HepG2 (cell line): ENCODE measurements around the gene TCTA. TPM values are rescaled to one million over a fixed set of nuclear protein-coding genes. Genes with fewer than 3 reads are reported as not detected.

ENCODE experiments used
- ATAC-seq: fragments of 200-7000 bp; cut with Tn5 transposase; 3 replicates; pipeline ENCODE4 v1.9.1; 2020; ENCODE audit warnings: mild to moderate bottlenecking, moderate library complexity
- BruUV-seq: library from RNA; stranded (reverse); fragments of 400-500 nt; replicated peaks from 2 replicates; lab custom pipeline; 2021; lab: Mats Ljungman, UMichigan
- CTCF ChIA-PET: fragments of 300-600 bp; formaldehyde crosslinking; extraction: SDS; loops from one replicate; lab custom pipeline; 2021; ENCODE audit warnings: low total read pairs, inconsistent platforms, low intra/inter-chr PET ratio; lab: Yijun Ruan, JAX
- POLR2A ChIA-PET: fragments of 350-600 bp; sonication (Branson Sonifier 250); formaldehyde crosslinking; loops from one replicate; lab custom pipeline; 2020; ENCODE audit warnings: antibody characterized with exemption, inconsistent platforms; lab: Yijun Ruan, JAX
- DNase-seq: peaks from one replicate; pipeline ENCODE4 v3.0.0-alpha.2; 2015; ENCODE audit warnings: low spot score
- FAIRE-seq: peaks from 3 replicates; lab custom pipeline; 2011; peaks lifted over from hg19 to GRCh38; lab: Jason Lieb, UNC
- H2AFZ ChIP-seq: one replicate; pipeline ENCODE4 v1.6.1; 2011; ENCODE audit warnings: low read length, inconsistent platforms
- H3K27ac ChIP-seq: fragments of 300-600 bp; 3 replicates; pipeline ENCODE4 v1.8.0; 2011; ENCODE audit warnings: mixed run types, mild to moderate bottlenecking, mixed read lengths, low read length, inconsistent platforms; ENCODE audit not compliant: insufficient read depth; ENCODE audit errors: extremely low read length
- H3K27me3 ChIP-seq, 2 experiments: fragments of 200-600 bp in 1 of 2; 2 replicates in 1 of 2; 3 replicates in 1 of 2; pipeline versions ENCODE4 v1.6.0 to v1.8.0; 2011; ENCODE audit warnings: low read length in 2 of 2, mild to moderate bottlenecking in 2 of 2, moderate library complexity in 2 of 2, inconsistent platforms in 1 of 2; ENCODE audit not compliant: insufficient read depth in 2 of 2, control insufficient read depth in 1 of 2
- H3K36me3 ChIP-seq, 2 experiments: fragments of 200-600 bp in 1 of 2; replicated peaks in 1 of 2; 2 replicates in 1 of 2; 3 replicates in 1 of 2; pipeline versions ENCODE4 v1.5.1 to v1.8.0; 2011; ENCODE audit warnings: low read length in 2 of 2, inconsistent platforms in 1 of 2; ENCODE audit not compliant: insufficient read depth in 2 of 2, control insufficient read depth in 1 of 2
- H3K4me1 ChIP-seq: 2 replicates; pipeline ENCODE4 v1.5.1; 2012; ENCODE audit warnings: low read length, inconsistent platforms; ENCODE audit not compliant: insufficient read depth
- H3K4me2 ChIP-seq: 2 replicates; pipeline ENCODE4 v1.6.0; 2011; ENCODE audit warnings: low read depth, low read length, inconsistent platforms
- H3K4me3 ChIP-seq, 3 experiments: fragments of 200-600 bp in 1 of 3; sonication (generic), shearing (Covaris generic) in 1 of 3; replicated peaks in 1 of 3; 2 replicates each; pipeline ENCODE4 v1.5.1; 2011 to 2016; ENCODE audit warnings: low read length in 3 of 3, inconsistent platforms in 2 of 3, low read depth in 2 of 3, mild to moderate bottlenecking in 2 of 3, control low read depth in 1 of 3, mixed read lengths in 1 of 3; ENCODE audit not compliant: insufficient read depth in 1 of 3
- H3K79me2 ChIP-seq: one replicate; pipeline ENCODE4 v1.6.1; 2011; ENCODE audit warnings: low read length, inconsistent platforms; ENCODE audit not compliant: insufficient read depth
- H3K9ac ChIP-seq: 2 replicates; pipeline ENCODE4 v1.6.0; 2011; ENCODE audit warnings: mild to moderate bottlenecking, low read depth, low read length, inconsistent platforms; ENCODE audit not compliant: insufficient read depth
- H3K9me3 ChIP-seq: 2 replicates; pipeline ENCODE4 v1.5.1; 2012; ENCODE audit warnings: mild to moderate bottlenecking, low read length
- H4K20me1 ChIP-seq: 2 replicates; pipeline ENCODE4 v1.6.0; 2011; ENCODE audit warnings: inconsistent platforms, mild to moderate bottlenecking, low read length, moderate library complexity; ENCODE audit not compliant: insufficient read depth
- CCDC6 ChIP-seq: sonication (generic); formaldehyde crosslinking; IDR thresholded peaks from 2 replicates; pipeline ENCODE4 v1.8.1; 2022; ENCODE audit warnings: mild to moderate bottlenecking, missing genetic modification reagents, moderate library complexity
- LCORL ChIP-seq, 2 experiments: fragments of 450-650 bp in 1 of 2; sonication (generic) in 1 of 2; formaldehyde crosslinking in 1 of 2; IDR thresholded peaks; 2 replicates each; pipeline versions ENCODE4 v1.5.0 to v1.6.1; 2017 to 2020; ENCODE audit warnings: antibody characterized with exemption in 1 of 2, missing genetic modification reagents in 1 of 2
- MBD4 ChIP-seq: IDR thresholded peaks from 2 replicates; pipeline ENCODE4 v1.6.1; 2012; ENCODE audit warnings: low read length, inconsistent platforms, borderline replicate concordance
- SRSF4 ChIP-seq: fragments of 200-400 bp; formaldehyde crosslinking; IDR thresholded peaks from one replicate; pipeline ENCODE4 v1.6.1; 2018; ENCODE audit warnings: mild to moderate bottlenecking, low read depth, low read length, moderate library complexity; ENCODE audit not compliant: poor library complexity, severe bottlenecking
- TAF15 ChIP-seq: fragments of 200-400 bp; formaldehyde crosslinking; IDR thresholded peaks from one replicate; pipeline ENCODE4 v1.6.1; 2018; ENCODE audit warnings: mild to moderate bottlenecking, low read depth, low read length; ENCODE audit not compliant: poor library complexity, severe bottlenecking
- TCF7 ChIP-seq: sonication (generic); IDR thresholded peaks from 2 replicates; pipeline ENCODE4 v1.6.1; 2016; ENCODE audit warnings: antibody characterized with exemption, low read depth
- THYN1 ChIP-seq: sonication (generic); formaldehyde crosslinking; IDR thresholded peaks from 2 replicates; pipeline ENCODE4 v1.8.1; 2023; ENCODE audit warnings: low read depth, mild to moderate bottlenecking, moderate library complexity, missing genetic modification reagents, borderline replicate concordance
- ZC3H4 ChIP-seq: sonication (generic); formaldehyde crosslinking; IDR thresholded peaks from 2 replicates; pipeline ENCODE4 v1.4.0; 2020; ENCODE audit warnings: missing genetic modification reagents, borderline replicate concordance
- ZIK1 ChIP-seq: sonication (generic); formaldehyde crosslinking; IDR thresholded peaks from 2 replicates; pipeline ENCODE4 v1.5.0; 2020; ENCODE audit warnings: mild to moderate bottlenecking, low read depth, missing genetic modification reagents, borderline replicate concordance
- ZNF580 ChIP-seq: IDR thresholded peaks from 2 replicates; pipeline ENCODE4 v1.6.1; 2016; ENCODE audit warnings: low read depth, borderline replicate concordance
- WGBS: methylation state at CpG from one replicate; pipeline ENCODE4 v1.1.6; 2017; ENCODE audit warnings: low lambda C conversion rate; 5-methylcytosine and 5-hydroxymethylcytosine counted together
- in situ Hi-C: cut with HindIII; loops from 2 replicates; pipeline ENCODE4 v1.10.0; 2017; ENCODE audit warnings: low pct_unique_long_range_greater_than_20kb; ENCODE audit not compliant: extremely low pct_ligation_motif_present
- intact Hi-C: fragments of 100-400 bp; cut with micrococcal nuclease; formaldehyde crosslinking; loops from one replicate; pipeline ENCODE4 v1.10.0; 2022; ENCODE audit not compliant: unreplicated experiment
- polyA plus RNA-seq, 8 experiments: library from polyadenylated mRNA; depleted of rRNA in 3 of 8; stranded (reverse) in 7 of 8; unstranded in 1 of 8; fragments of >200 nt; fragmentation: Illumina TruSeq in 4 of 8; extraction: Trizol in 4 of 8; gene quantifications; 2 replicates each; pipeline versions ENCODE4 v1.2.1 to v1.2.3, GENCODE V29; 2011 to 2016; ENCODE audit warnings: low read depth in 4 of 8, missing spikeins in 1 of 8, mixed read lengths in 1 of 8; ENCODE audit not compliant: insufficient read depth in 1 of 8
- total RNA-seq, 5 experiments: library from RNA; depleted of rRNA; stranded (reverse); fragments of >200 nt; fragmentation: Illumina TruSeq; extraction: Trizol; gene quantifications; 2 replicates each; pipeline ENCODE4 v1.2.3, GENCODE V29; 2016; ENCODE audit warnings: low read depth in 1 of 5
- TF ChIP-seq, protein P1 (sequence below): sonication (generic); formaldehyde crosslinking; IDR thresholded peaks from 2 replicates; pipeline ENCODE4 v1.4.0; 2020; ENCODE audit warnings: low read depth, missing genetic modification reagents
- TF ChIP-seq, protein P2 (sequence below), 2 experiments: sonication (generic) in 1 of 2; formaldehyde crosslinking in 1 of 2; IDR thresholded peaks; 2 replicates each; pipeline versions ENCODE4 v1.6.1 to v1.9.0; 2014 to 2022; ENCODE audit warnings: antibody characterized with exemption in 1 of 2, borderline replicate concordance in 1 of 2, inconsistent platforms in 1 of 2, low read depth in 1 of 2, missing genetic modification reagents in 1 of 2

TCTA gene
- total and polyA plus RNA-seq, 2 of the 13 experiments (the other 11 are each of a cell fraction or from before 2014, with no cell fraction given), result 8.3 to 13.2 TPM

GRCh38 chr3:49387721-49388120 lies 24.5 kb upstream of the TCTA start:
- FAIRE-seq (no peak), DNase-seq (no peak)
- Histone ChIP-seq H3K4me3 (no peak overlapping the region), H3K9ac (no peak overlapping the region), H3K9me3 (no peaks in the 10 kb centered on the region), H3K4me2 (no peak overlapping the region)
- WGBS, result 100% methylated on average over 2 of the region's 2 CpGs
- in situ Hi-C loops, result no loop called here
- CTCF ChIA-PET, result no interaction called here
- TF ChIP-seq, protein P1, sequence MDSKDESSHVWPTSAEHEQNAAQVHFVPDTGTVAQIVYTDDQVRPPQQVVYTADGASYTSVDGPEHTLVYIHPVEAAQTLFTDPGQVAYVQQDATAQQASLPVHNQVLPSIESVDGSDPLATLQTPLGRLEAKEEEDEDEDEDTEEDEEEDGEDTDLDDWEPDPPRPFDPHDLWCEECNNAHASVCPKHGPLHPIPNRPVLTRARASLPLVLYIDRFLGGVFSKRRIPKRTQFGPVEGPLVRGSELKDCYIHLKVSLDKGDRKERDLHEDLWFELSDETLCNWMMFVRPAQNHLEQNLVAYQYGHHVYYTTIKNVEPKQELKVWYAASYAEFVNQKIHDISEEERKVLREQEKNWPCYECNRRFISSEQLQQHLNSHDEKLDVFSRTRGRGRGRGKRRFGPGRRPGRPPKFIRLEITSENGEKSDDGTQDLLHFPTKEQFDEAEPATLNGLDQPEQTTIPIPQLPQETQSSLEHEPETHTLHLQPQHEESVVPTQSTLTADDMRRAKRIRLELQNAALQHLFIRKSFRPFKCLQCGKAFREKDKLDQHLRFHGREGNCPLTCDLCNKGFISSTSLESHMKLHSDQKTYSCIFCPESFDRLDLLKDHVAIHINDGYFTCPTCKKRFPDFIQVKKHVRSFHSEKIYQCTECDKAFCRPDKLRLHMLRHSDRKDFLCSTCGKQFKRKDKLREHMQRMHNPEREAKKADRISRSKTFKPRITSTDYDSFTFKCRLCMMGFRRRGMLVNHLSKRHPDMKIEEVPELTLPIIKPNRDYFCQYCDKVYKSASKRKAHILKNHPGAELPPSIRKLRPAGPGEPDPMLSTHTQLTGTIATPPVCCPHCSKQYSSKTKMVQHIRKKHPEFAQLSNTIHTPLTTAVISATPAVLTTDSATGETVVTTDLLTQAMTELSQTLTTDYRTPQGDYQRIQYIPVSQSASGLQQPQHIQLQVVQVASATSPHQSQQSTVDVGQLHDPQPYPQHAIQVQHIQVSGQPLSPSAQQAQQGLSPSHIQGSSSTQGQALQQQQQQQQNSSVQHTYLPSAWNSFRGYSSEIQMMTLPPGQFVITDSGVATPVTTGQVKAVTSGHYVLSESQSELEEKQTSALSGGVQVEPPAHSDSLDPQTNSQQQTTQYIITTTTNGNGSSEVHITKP (CRISPR knock-in tag), result no peak
- TF ChIP-seq ZNF580 (CRISPR knock-in tag) (no peak), MBD4 (no peak), TAF15 (no peak), CCDC6 (CRISPR knock-in tag) (no peak), ZC3H4 (CRISPR knock-in tag) (no peak), TCF7 (no peak), THYN1 (no peak), SRSF4 (no peak), ZIK1 (CRISPR knock-in tag) (no peak), LCORL (IDR thresholded peaks at IDR 0.05) (no peak), LCORL (CRISPR knock-in tag; IDR thresholded peaks at IDR 0.05) (no peak)
- TF ChIP-seq, protein P2, sequence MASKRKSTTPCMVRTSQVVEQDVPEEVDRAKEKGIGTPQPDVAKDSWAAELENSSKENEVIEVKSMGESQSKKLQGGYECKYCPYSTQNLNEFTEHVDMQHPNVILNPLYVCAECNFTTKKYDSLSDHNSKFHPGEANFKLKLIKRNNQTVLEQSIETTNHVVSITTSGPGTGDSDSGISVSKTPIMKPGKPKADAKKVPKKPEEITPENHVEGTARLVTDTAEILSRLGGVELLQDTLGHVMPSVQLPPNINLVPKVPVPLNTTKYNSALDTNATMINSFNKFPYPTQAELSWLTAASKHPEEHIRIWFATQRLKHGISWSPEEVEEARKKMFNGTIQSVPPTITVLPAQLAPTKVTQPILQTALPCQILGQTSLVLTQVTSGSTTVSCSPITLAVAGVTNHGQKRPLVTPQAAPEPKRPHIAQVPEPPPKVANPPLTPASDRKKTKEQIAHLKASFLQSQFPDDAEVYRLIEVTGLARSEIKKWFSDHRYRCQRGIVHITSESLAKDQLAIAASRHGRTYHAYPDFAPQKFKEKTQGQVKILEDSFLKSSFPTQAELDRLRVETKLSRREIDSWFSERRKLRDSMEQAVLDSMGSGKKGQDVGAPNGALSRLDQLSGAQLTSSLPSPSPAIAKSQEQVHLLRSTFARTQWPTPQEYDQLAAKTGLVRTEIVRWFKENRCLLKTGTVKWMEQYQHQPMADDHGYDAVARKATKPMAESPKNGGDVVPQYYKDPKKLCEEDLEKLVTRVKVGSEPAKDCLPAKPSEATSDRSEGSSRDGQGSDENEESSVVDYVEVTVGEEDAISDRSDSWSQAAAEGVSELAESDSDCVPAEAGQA (IDR thresholded peaks at IDR 0.05; ENCODE audit: low read depth), result no peak
- TF ChIP-seq, protein P2 (CRISPR knock-in tag; IDR thresholded peaks at IDR 0.05; ENCODE audit: borderline replicate concordance), result no peak
- TF ChIP-seq, all 625 proteins: peak for 0
- Histone ChIP-seq H3K4me1 (peaks cover 26% of the 10 kb centered on the region), H2AFZ (no peak overlapping the region), H3K36me3 (peaks cover 3% of the 10 kb centered on the region in 2 experiments; a peak in 3 of 5 replicates), H4K20me1 (peaks cover 25% of the 10 kb centered on the region), H3K27me3 (no peaks in the 10 kb centered on the region), H3K79me2 (peaks cover 90% of the 10 kb centered on the region), H3K27ac (no peak overlapping the region)
- intact Hi-C loops, result no loop called here
- ATAC-seq, result no peak
- BruUV-seq, result no TSS peak
- POLR2A ChIA-PET, result interaction anchor here (1.3 kb wide), 1 partner anchor 48 kb away, joined by 3 read pairs; the partner anchor contains the start of gene USP4
